Hematopoietic multipotent progenitor cell treated with erythropoietin and hydrocortisone succinate and interleukin-3 and kit ligand, for 15 days (in vitro differentiated cells): ENCODE measurements around the gene ADPRHL1.
"Not testable (repeated sequence)": the region's sequence is repeated elsewhere in the genome, so short reads cannot be mapped to it uniquely, and the experiment has no call there.

Experiments
- DNase-seq: peaks from one replicate; pipeline ENCODE4 v3.0.0-alpha.2; 2015; ENCODE audit warnings: low spot score

Gene ADPRHL1

GRCh38 chr13:113369189-113369588 is 84.1 kb downstream of the ADPRHL1 start:
- DNase-seq = no peak

GRCh38 chr13:113368353-113368752 is 84.9 kb downstream of the ADPRHL1 start:
- DNase-seq = not testable (repeated sequence)

DNA sequence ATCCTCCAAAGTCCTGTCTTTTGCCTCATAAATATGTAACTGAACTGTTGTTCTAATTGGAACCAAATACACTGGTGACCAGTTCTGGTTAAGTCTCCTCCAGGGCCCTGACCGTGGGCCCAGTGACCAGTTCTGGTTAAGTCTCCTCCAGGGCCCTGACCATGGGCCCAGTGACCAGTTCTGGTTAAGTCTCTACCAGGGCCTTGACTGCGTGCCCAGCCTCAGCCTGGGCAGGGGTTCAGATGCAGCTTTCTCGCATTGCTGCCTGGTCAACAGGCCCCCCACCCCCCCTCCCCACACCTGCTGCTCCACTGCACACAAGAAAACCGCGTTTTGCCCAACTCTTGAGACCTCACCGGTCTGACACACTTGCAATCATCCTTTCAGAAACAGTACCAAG is 85.5 kb downstream of the ADPRHL1 start:
- DNase-seq = no peak

- no peak for DNase-seq
Observed at GRCh38 chr13:113367020-113367560, 86.2 kb downstream of the ADPRHL1 start.

GRCh38 chr13:113365971-113366588 is 87.2 kb downstream of the ADPRHL1 start:
- DNase-seq = no peak

GRCh38 chr13:113365583-113365970 is 87.7 kb downstream of the ADPRHL1 start:
- DNase-seq = no peak

- no peak for DNase-seq
Observed at GRCh38 chr13:113364901-113365582, 88.2 kb downstream of the ADPRHL1 start.

DNA sequence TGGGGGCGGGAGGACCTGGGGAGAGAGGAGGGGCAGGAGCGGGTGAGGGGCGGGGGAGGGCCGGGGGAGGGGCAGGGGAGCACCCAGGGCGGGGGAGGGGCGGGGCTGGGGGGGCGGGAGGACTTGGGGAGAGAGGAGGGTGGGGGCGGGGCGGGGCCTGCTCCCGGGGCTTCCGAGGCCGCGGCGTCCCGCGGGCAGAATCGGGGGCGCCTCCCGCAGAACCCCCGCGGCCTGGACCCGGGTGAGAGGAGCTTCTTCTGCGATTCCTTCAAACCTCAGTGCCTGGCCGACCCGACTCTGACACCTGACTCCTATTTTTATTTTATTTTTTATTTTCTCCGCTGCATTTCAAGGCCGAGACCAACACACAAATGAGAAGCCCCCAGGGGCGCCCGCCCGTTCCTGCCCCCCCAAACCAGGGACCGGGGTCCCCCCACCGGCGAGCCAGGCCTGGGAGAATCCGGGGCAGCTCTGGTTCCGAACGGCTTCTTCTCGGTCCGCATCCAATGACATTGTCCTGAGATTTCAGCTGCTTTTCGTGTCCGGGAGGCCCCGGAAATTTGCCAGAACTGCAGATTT is 88.9 kb downstream of the ADPRHL1 start:
- no peak for DNase-seq

DNA sequence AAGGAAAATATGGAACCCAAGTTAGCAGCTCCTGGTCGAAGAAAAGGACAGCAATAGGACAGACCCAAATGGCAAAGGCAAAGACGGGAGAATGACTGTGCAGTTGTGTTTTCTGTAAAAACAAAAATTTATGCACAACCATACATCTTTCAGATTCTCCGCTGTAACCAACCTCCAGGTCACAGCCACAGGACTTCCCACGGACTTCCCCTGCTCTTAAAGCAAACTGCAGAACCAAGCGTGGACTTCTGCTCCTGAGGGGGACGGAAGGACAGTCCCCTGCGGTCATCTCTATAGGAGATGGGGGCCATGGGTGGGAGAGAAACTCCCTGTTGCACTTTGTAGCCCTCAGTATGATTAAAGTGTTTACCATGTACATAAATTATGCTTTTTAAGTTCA is 91.9 kb downstream of the ADPRHL1 start:
- no peak for DNase-seq

- DNase-seq = no peak
Observed at GRCh38 chr13:113360446-113360845, 92.8 kb downstream of the ADPRHL1 start.

DNA sequence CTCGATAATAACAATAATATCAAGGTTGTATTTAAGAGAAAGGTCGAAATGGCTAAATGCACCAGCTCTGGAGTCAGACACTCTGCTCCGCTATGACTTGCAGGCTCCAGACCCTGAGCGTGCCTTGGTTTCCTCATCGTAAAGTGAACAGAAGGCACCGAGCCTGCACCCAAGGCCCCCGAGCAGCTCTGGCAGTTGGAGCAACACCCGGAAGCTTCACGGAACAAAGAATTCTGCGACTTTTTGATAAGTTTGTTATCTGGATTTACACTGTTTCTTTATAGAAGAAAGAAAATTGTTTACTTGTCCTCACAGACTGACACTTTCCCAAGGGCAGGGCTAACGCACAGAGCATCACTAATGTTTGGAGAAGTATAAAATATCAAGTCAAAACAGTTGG is 93.7 kb downstream of the ADPRHL1 start:
- no peak for DNase-seq

DNA sequence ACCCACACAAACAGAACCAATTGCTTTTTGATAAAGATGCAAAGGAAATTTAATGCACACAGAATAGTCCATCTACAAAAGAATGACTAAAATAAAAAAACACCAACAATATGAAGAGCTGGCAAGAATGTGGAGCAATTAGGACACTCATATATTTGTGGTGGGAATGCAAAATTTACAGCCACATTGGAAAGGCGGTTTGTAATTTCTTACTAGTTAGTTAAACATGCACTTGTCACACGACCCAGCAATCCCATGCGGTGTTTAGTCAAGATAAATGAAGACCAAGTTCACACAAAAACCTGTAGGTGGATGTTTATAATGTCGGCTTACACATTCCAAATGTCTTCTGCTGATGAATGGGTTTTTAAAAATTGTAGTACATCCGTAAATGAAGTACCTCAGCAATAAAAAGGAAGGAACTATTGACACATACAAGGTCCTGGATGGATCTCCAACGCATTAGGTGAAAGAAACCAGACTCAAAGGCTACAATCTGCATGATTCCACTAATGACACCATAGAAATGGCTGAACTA is 94.6 kb downstream of the ADPRHL1 start:
- DNase-seq = no peak

GRCh38 chr13:113357529-113357928 is 95.8 kb downstream of the ADPRHL1 start:
- no peak for DNase-seq

- DNase-seq = no peak
Observed at GRCh38 chr13:113356596-113356995, 96.7 kb downstream of the ADPRHL1 start.

- no peak for DNase-seq
Observed at GRCh38 chr13:113355621-113356020, 97.7 kb downstream of the ADPRHL1 start.

DNA sequence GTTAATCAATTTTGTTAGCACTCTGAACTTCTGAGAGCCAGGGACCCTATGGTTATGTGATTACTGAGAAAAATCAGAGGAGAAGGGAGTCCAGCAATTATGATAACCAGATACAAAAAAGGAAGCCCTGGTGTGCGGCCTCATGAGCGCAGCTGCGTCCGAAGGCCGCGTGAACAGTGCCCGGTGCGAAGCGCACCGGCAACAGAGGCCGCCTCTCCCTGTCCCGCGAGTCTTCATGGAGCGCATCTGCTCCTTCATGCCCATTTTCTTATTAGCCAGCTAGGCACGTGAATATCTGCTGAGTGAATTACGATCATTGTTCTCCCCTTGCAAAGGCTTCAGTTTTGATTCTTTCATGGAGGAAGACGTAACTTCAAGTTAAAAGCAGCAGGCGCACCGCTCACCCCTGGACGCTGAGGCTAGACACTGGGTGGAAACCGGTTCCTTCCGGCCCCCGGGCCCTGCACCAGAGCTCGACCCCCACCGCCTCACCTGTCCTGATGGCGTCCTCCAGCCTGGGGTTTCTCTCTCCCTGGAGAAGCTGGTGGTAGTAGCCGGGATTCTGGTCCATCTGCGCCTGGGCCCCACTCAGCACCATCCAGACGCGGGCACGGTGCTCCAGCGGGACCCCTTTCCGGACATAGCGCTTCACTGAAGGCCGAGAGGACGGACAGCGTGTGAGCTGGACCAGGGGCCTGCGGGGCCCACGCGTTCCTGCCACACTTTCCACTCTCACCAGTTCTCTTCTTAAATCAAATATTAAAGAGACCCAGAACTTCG is 98.3 kb downstream of the ADPRHL1 start:
- DNase-seq = no peak

DNA sequence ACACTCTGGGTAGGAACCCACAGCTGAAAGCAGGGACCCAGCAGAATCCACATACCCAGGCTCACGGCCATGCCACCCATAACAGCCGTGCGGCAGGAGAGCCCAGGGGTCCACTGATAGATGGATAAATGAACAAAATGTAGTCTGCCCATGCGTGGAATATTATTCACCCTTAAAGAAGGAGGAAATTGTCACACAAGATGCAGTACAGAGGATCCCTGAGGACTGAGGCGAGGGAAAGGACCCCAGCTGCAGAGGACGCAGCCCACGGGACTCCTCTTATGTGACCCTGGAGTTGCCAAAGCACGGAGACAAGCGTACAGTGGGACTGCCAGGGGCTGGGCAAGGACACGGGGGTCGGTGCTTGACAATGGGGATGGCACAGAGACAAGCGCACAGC is 100.0 kb downstream of the ADPRHL1 start:
- DNase-seq = no peak

DNA sequence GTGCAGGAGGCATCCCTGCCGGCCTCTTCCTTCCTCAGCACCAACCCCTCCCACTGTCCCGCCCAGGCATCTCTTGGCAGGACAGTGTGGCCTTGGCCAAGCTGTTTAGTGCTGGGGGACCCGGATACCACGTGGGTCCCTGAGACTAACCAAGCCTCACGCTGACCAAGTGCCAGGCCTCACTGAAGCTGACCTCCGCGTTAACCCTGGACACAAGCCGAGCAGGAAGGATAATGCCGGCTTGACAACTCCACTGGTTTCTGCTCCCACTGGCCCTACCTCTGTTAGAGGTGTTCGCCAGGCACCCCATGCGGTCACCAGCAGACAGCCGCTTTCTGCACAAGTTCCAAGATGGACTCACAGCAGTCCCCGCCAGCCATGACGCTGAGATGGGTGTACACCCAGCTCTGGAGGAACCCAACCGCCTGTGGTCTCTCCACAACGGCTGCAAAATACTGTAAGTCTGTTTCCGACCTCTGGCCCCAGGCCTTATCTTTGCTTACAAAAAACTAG is 101.7 kb downstream of the ADPRHL1 start:
- no peak for DNase-seq

GRCh38 chr13:113350938-113351335 is 102.4 kb downstream of the ADPRHL1 start:
- DNase-seq = no peak

GRCh38 chr13:113350065-113350937 is 103.0 kb downstream of the ADPRHL1 start:
- no peak for DNase-seq
